ENCODE measurements around the gene RUNX2.
"Not testable (repeated sequence)": the region's sequence is repeated elsewhere in the genome, so short reads cannot be mapped to it uniquely, and the experiment has no call there.

RUNX2 gene

GRCh38 chr6:45648262-45648620 lies 320.1 kb downstream of the RUNX2 start:
- no peak for DNase-seq (ENCODE audit: low spot score)

GRCh38 chr6:45650524-45651135 lies 322.5 kb downstream of the RUNX2 start:
- DNase-seq (ENCODE audit: low spot score), result peak; percentile 71

- DNase-seq (ENCODE audit: low spot score), result no peak
Observed at GRCh38 chr6:45651301-45651700, 323.2 kb downstream of the RUNX2 start.

- no peak for DNase-seq (ENCODE audit: low spot score)
Observed at GRCh38 chr6:45652416-45652815, 324.3 kb downstream of the RUNX2 start.

- no peak for DNase-seq (ENCODE audit: low spot score)
Observed at GRCh38 chr6:45653117-45653883, 325.2 kb downstream of the RUNX2 start.

- DNase-seq (ENCODE audit: low spot score), result no peak
Observed at GRCh38 chr6:45654673-45655072, 326.5 kb downstream of the RUNX2 start.

- DNase-seq (ENCODE audit: low spot score), result peak; percentile 92
Observed at GRCh38 chr6:45655745-45656476, 327.8 kb downstream of the RUNX2 start.

GRCh38 chr6:45657226-45657625 lies 329.1 kb downstream of the RUNX2 start:
- DNase-seq (ENCODE audit: low spot score), result peak; percentile 36

- DNase-seq (ENCODE audit: low spot score), result no peak
Observed at GRCh38 chr6:45658400-45658799, 330.3 kb downstream of the RUNX2 start.

GRCh38 chr6:45658958-45659357 lies 330.8 kb downstream of the RUNX2 start:
- no peak for DNase-seq (ENCODE audit: low spot score)

- no peak for DNase-seq (ENCODE audit: low spot score)
Observed at GRCh38 chr6:45661661-45662060, 333.5 kb downstream of the RUNX2 start.

- DNase-seq (ENCODE audit: low spot score), result peak; percentile 65
Observed at GRCh38 chr6:45663251-45664221, 335.4 kb downstream of the RUNX2 start.

GRCh38 chr6:45664707-45665106 lies 336.6 kb downstream of the RUNX2 start:
- DNase-seq (ENCODE audit: low spot score), result no peak

GRCh38 chr6:45665859-45666258 lies 337.7 kb downstream of the RUNX2 start:
- DNase-seq (ENCODE audit: low spot score), result no peak

- DNase-seq (ENCODE audit: low spot score), result no peak
Observed at GRCh38 chr6:45666846-45667245, 338.7 kb downstream of the RUNX2 start.

GRCh38 chr6:45667300-45667699 lies 339.2 kb downstream of the RUNX2 start:
- no peak for DNase-seq (ENCODE audit: low spot score)

GRCh38 chr6:45667766-45668165 lies 339.6 kb downstream of the RUNX2 start:
- DNase-seq (ENCODE audit: low spot score), result no peak

GRCh38 chr6:45668705-45669104 lies 340.6 kb downstream of the RUNX2 start:
- DNase-seq (ENCODE audit: low spot score), result no peak

GRCh38 chr6:45673167-45673566 lies 345.0 kb downstream of the RUNX2 start:
- not testable (repeated sequence) for DNase-seq (ENCODE audit: low spot score)

- DNase-seq (ENCODE audit: low spot score), result not testable (repeated sequence)
Observed at GRCh38 chr6:45675166-45675565, 347.0 kb downstream of the RUNX2 start.

- no peak for DNase-seq (ENCODE audit: low spot score)
Observed at GRCh38 chr6:45675634-45676033, 347.5 kb downstream of the RUNX2 start.

GRCh38 chr6:45676380-45676779 lies 348.2 kb downstream of the RUNX2 start:
- DNase-seq (ENCODE audit: low spot score), result no peak
